GM21576 (cell line): ENCODE results near the gene SPATA9.

Experiments
- ATAC-seq: cut with Tn5 transposase; IDR thresholded peaks from one replicate; pipeline ENCODE4 v1.9.1; 2021; ENCODE audit warnings: mild to moderate bottlenecking, moderate library complexity; ENCODE audit not compliant: unreplicated experiment

The SPATA9 gene

GRCh38 chr5:95682891-95683290 is at the start of gene SPATA9:
TSS of gene SPATA9 (minus strand) at chr5:95682991. CDS start at chr5:95682854, 137 bp downstream.
- ATAC-seq = no peak

- ATAC-seq = peak; percentile 30
These were observed 49.1 kb upstream of the SPATA9 start for GRCh38 chr5:95731571-95732554.

- peak; percentile 40 for ATAC-seq
These were observed 48.2 kb upstream of the SPATA9 start, which contains the start of gene RHOBTB3 for GRCh38 chr5:95730730-95731570. TSS of gene RHOBTB3 (plus strand) at chr5:95731336. CDS start at chr5:95731683, 347 bp downstream.

DNA sequence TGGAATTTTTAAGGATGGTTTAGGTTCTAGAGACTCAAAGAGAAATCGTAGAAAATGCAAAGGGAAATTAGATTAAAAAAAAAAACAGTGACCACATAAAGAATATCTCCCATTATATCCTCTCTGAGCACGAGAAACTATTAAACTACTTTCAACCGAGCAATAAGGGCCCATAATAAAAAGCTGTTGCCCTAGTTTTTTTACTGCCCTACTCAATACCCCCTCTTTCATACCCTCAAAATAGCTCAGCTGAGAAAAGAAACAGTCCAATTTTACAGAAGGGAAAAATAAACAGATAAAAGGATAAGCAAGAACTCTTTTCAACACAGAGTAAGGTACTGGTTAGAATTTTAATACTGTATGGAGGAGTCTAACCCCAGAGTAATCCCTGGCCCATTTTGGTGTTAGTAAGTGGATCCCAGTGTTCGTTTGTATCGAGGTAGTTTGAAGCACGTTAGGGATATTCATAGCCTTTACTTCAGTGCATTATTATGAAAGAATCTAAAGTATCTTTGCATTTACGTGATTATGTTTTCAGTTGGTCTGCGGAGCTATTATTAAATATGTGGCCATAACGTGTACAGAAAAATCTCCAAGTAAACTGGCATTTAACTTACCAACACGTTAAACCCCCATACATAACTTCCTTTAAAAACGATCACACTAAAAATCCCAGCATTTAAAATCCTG is 47.4 kb upstream of the SPATA9 start:
- no peak for ATAC-seq

GRCh38 chr5:95729115-95730010 is 46.6 kb upstream of the SPATA9 start:
- no peak for ATAC-seq

DNA sequence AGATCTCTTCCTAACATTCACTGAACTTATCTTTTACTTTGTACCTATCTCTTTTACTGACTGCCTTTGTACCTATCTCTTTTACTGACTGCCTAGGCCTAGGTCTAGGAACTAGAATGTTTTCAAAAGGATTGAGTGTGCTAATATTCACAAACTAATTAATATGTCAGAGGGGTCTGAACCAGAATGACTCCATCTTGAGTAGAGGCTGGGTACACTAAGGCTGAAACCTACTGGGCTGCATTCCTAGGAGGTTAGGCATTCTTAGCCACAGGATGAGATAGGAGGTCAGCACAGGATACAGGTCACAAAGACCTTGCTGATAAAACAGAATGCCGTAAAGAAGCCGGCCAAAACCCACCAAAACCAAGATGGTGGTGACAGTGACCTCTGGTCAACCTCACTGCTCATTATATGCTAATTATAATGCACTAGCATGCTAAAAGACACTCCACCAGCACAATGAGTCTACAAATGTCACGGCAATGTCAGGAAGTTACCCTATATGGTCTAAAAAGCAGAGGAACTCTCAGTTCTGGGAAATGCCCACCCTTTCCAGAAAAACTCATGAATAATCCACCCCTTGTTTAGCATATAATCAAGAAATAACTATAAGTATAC is 45.8 kb upstream of the SPATA9 start:
- no peak for ATAC-seq

DNA sequence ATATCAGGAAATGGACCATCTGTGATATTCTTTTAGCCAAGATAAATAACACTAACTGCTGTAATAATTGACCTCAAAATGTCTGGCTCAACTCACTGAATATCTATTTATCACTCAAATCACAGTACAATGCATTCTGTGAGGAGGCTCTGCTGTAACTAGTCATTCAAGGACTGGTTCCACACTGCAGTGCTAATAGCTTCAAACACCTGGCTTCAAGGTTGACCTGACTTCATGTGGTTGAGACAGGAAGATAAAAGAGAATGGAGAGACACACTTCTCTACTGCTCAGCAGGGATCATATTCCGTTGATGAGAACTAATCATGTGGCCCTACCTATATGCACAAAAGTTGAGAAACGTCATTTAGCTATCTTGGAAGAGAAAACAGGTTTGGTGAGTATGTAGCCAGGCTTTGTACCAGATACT is 45.0 kb upstream of the SPATA9 start:
- ATAC-seq = no peak

DNA sequence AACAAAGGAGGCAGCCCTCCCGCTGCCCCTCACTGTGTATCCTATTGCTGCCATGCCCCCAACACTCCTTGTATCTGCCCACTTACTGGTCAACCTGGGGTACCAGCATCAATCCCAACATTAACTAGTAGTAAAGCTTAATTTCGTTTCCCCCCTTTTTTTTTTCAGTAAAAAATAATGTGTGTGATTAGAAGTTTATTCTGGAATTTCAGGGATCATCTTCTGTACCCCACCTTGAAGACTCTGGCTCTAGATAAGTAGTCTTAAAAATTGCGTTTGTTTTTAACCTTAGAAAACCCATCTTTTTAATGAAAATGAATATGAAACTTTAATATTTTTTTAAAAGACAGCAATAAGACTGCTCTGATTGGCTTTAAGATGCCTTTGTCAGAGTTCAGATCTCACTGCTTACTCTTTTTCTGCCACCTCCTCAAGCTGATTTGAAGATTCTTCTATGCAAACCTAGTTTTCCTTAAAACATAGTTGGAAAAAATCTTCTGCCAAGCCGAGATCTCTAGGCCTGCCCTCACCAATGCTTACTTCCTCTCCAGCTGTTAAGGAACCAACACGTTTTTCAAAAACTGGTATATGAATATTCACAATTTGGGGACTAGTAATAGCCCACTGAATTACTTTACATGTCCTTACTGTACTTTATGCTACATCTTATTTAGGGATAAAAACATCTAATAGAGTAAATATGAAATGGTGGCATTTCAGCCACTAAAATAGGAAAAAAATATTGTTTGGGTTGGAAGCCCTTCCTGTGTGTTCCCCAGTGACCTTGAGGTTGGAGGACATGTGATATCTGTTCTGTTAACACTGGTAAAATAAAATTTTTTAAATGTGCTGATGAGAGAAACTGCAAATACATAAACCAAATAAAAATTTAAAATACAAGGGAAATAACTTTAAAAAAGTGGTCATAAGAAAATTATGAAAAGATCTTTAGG is 44.3 kb upstream of the SPATA9 start:
- no peak for ATAC-seq

GRCh38 chr5:95725937-95726810 is 43.4 kb upstream of the SPATA9 start:
- no peak for ATAC-seq

- ATAC-seq = no peak
These were observed 42.5 kb upstream of the SPATA9 start for GRCh38 chr5:95725071-95725820.

DNA sequence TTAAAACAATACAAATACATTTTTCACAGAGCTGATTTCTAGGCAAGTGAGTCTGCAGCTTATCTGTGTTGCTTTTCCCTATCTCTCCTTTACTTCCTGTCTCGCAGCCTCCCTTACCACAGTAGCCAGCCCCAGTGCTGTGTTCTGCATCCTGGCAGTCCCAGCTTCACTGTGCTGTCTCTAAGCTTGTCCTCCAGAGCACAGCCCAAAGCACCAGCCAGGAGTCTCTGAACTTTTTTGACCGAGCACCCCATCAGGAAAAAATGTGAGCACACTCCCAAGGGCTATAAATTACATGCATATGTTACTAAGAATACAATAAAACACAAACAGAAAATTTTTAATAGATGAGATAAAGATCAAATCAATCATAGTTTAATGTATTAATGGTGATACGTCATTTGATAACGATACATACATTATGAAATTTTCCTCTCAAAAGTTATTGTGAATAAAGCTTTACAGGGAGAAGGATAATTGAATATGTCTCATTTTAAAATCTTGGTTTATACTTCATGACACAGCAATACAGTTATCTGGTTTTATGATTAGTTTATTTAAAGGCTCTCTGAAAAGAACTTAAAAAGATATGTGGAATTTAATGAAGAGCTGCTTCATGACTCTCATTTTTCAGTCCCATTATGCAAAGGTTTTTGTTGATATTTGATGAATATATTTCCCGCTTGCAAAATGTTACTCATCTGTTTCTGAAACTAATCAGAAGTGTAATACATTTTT is 41.0 kb upstream of the SPATA9 start:
- ATAC-seq = no peak

GRCh38 chr5:95721582-95722295 is 38.9 kb upstream of the SPATA9 start:
- ATAC-seq = no peak

- ATAC-seq = no peak
These were observed 37.4 kb upstream of the SPATA9 start for GRCh38 chr5:95720094-95720786.

GRCh38 chr5:95718738-95719137 is 35.9 kb upstream of the SPATA9 start:
- ATAC-seq = peak; percentile 15

GRCh38 chr5:95718203-95718602 is 35.4 kb upstream of the SPATA9 start:
- ATAC-seq = peak; percentile 87
